CD4-positive, alpha-beta T cell treated with Interleukin-17A for 4 hours (primary cell): ENCODE data around the gene LGMN.

Source experiments
- DNase-seq: peaks from one replicate; pipeline ENCODE4 v3.0.0-alpha.2; 2020; ENCODE audit warnings: mixed read lengths

LGMN gene

DNA sequence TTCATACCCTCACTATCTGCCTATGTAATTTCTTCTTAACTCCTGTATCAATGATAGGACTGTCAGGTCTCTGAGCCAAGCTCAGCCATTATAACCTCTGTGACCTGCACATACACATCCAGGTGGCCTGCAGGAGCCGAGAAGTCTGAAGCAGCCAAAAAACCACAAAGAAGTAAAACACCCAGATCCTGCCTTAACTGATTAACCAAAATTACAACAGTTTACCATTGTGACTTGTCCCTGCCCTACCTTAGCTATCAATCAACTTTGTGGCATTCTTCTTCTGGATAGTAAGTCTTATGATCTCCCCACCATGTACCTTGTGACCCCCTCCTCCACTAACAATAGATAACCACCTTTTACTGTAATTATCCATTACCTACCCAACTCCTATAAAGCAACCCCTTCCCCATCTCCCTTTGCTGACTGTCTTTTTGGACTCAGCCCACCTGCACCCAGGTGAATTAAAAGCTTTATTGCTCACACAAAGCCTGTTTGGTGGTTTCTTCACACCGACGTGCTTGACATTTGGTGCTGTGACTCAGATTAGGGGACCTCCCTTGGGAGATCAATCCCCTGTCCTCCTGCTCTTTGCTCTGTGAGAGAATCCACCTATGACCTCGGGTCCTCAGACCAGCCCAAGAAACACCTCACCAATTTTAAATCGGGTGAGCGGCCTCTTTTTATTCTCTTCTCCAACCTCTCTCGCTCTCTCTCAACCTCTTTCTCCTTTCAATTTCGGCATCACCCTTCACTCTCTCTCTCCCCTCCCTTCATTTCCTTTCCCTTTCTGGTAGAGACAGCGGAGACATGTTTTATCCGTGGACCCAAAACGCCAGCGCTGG is 11.5 kb upstream of the LGMN start:
- no peak for DNase-seq

DNA sequence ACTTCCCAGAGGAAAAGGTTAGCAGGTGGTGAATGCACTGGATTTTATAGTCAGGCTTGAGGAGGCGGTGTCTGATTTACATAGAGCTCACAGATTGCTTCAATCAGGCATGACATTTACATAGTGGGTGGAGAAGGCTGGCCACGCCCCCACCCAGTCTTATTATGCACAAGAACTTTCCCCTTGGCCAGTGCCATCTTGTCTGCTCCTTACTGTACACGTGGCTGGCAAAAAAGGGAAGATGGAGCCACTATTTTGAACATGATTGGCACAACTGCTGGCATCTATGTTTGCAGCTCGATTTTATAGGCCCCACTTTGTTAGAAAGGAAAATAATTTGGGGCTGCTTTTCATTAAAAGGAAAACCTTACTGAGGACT is 10.9 kb upstream of the LGMN start:
- peak; percentile 6 for DNase-seq

DNA sequence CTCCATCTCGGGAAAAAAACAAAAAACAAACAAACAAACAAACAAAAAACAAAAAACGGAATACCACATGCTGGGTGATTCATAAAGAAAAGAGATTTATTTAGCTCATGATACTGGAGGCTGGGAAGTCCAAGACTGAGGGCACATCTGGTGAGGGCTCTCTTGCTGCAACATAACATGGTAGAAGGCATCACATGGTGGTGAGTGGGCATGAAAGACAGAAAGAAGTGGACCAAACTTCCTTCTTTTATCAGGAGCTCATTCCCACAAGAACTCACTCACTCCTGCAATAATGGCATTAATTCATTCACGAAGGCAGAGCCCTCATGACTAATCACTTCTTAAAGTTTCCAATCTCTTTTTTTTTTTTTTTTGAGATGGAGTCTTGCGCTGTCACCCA is 8.0 kb upstream of the LGMN start:
- no peak for DNase-seq

DNA sequence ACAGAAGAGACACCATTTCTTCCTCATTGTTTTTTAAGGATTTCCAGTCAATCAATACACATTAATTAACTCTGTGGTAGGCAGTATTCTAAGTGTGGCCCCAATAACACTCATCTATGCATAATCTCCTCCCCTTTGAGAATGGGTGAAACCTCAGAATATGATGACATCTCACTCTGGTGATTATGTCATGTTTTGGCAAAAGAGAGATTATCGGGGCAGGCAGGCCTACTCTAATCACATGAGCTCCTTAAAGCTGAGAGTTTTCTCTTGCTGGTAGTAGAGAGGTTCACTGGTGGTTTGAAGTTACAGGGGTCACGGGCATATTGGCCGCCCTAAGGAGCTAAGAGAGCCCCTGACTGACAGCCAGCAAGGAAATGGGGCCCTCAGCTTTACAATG is 7.1 kb upstream of the LGMN start:
- no peak for DNase-seq

DNA sequence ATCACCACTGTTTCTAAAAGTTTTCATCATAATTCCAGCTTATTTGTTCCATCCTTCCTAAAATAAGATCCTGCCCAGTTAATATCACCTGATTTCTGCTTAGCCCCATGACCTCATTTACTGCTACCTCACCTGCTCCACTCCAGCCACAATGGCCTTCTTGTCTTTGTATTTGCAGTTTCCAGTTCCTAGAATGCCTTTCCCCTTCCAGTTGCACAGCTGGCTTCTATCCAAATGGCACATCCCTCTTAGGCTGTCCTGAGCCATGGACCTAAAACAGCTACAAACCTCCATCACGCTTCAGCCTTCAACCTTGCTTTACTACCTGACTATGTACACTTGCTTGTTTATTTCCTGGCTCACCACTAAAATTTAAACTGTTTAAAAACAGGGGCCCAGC is 6.5 kb upstream of the LGMN start:
- no peak for DNase-seq

DNA sequence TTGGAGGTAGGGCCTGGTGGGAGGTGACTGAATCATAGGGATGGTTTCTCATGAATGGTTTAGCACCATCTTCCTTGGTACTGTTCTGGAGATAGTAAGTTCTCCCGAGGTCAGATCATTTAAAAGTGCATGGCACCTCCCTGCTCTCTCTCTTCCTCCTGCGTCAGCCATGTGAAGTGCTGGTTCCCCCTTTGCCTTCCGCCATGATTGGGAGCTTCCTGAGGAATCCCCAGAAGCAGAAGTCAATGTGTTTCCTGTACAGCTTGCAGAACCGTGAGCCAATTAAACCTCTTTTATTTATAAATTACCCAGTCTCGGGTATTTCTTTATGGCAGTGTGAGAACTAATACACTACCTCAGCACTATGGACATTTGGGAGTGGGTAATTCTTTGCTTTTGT is 4.8 kb upstream of the LGMN start:
- no peak for DNase-seq

DNA sequence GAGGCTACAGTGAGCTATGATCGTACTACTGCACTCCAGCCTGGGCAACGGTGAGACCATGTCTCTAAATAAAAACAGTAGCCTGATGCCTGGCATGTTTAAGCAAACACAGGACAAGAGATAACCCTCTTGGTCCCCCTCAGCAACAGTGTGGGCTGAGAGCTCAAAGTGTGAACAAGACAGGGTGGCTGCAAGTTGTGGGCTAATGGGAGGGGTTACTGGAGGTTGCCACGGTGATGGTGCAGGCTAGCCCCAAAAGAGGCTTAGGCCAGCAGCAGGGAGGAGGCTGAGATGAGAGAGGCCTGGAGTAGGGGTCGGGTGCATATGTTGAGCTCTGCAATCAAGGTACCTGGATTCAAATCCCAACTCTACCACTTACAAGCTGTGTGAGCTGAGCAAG is 3.4 kb upstream of the LGMN start:
- no peak for DNase-seq

DNA sequence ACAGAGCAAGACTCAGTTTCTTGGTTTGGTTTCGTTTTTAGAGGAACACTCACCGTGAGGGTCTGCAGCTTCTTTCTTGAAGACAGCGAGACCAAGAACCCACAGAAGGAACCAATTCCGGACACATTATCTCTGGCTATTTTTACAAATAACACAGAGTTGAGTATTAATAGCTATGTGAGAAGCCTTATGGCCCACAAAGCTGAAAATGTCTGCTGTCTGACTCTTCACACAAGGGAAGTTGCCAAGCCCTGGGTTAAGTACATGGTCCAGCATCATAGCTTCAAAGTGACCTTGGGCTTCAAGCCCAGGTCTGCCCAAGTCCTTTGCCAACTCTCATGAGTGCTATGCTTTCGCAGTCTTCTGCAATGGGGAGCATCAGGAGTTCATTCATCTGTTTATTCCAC is 2.6 kb upstream of the LGMN start:
- no peak for DNase-seq

DNA sequence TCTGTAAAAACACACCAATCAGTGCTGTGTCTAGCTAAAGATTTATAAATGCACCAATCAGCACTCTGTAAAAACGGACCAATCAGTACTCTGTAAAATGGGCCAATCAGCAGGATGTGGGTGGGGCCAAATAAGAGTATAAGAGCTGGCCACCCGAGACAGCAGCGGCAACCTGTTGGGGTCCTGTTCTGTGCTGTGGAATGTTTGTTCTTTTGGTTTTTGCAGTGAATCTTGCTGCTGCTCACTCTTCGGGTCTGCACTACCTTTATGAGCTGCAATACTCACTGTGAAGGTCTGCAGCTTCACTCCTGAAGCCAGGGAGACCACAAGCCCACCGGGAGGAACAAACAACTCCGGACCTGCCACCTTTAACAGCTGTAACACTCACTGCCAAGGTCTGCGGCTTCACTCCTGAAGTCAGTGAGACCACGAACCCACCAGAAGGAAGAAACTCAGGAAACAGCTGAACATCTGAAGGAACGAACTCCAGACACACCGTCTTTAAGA is 1.8 kb upstream of the LGMN start:
- DNase-seq = peak; percentile 67

DNA sequence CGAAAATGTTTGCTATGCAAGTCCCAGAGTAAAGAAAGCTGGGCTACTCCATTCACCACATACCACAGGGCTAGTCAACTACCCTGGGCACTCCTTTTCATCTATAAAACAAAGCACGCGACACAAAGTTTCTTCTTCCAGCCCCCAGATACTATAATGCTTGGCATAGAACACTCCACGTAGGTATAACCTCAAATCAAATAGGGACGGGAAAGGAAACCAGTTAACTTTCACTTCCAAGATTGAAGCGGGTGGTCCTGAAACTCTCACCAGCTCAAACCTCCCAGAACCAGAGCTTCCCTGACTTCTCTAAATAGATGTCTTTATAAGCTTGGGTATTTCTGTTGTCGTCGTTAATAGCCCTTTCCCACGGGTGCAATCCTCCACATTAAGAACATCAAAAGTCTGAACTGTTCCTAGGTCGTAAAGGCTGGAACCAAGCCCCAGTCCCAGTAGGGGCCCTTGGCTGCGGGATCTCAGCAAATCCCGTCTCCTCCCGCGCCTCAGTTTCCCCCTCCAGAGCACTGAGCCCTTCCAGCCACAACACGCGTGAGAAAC is 647 bp downstream of the LGMN start:
- no peak for DNase-seq

DNA sequence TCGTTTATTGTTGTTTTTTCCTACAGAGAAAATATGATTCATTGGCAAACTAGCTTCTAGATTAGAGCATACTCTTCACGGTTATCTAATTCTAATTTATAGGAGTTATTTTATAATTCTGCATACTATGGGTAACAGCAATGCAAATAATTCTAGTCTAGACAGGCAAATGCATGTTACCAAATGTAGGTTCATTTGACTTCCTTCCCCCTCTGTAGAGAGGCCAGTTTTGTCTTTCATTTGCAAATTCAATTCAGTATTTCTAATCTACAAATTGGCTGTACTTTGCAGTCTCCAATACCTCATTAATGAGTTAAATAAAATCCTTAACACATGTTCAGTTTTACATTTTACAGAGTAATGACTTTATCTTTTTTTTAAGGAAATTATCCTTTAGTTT is 4.2 kb downstream of the LGMN start:
- DNase-seq = no peak

DNA sequence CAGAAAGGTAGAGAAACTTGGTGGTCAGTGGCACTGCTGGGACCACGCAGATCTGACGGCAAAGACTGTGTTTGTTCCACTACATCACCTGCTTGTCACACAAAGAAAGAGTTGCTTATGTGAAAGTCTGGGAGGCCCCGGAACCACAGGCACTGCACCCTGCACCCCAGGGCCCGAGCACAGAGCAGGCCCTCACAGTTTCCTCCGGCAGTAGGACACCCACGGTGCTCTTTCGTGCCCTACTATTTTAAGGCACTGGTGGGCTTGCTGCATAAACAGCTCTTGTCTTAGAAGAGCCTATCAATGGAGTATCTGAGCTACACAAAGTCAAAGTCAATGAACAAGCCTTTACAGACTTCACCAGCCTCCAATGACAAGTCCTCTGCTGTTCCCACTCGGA is 8.0 kb downstream of the LGMN start:
- DNase-seq = no peak

DNA sequence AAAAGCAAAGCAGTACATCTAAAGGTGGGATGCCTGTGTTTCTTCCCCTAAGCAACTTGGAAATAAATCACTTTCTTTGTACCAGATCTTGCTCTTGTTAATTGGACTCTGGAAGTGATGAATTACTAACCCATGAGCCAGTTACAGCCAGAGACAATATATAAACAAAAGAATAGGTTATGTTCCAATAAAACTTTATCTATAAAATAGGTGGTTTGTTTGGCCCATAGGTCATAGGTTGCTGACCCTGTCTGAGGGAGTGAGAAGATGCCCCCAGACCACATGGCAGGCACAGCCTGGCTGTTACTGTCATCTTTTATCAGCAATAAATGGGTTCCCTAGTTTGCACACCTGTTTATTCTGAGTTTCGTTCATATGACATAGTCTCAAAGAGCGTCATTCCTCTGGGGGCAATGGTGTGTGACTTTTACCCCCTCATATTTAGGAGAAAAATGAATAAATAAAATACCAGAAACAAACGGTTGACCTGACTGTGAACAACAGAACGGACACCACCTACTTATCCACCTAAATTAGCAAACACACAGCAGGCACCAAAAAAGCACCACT is 10.7 kb downstream of the LGMN start:
- no peak for DNase-seq

DNA sequence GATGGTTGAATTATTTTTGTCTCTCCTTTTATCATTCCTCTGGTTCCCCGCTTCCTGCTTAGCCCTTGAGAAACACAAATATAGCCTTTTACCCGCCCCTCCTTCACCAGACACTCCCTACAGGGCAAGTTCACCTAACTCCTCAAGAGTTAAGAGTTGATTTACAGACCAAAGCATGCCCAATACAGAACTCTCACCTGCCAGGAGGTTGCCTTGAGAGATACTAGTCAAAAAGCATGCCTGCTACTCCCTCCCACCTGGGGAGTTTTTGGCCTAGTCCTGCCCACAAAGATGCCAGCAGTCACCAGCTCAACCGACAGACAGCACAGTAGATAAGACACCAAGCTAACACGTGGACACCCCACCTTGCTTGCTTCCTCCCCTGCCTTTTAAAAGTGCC is 11.2 kb downstream of the LGMN start:
- DNase-seq = no peak

DNA sequence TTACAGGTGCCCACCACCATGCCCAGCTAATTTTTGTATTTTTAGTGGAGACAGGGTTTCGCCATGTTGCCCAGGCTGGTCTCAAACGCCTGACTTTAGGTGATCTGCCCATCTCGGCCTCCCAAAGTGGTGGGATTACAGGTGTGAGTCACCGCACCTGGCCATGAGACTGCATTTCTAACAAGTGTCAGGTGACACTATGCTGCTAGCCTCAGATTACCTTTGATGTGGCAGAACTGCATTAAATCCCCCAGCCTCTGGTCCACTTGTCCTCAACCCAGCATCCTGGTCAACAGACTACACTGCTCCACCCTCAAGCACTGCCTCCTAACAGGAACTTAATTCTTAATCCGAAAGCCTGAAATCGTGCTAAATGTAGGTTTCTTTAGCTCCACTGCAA is 13.1 kb downstream of the LGMN start:
- no peak for DNase-seq

DNA sequence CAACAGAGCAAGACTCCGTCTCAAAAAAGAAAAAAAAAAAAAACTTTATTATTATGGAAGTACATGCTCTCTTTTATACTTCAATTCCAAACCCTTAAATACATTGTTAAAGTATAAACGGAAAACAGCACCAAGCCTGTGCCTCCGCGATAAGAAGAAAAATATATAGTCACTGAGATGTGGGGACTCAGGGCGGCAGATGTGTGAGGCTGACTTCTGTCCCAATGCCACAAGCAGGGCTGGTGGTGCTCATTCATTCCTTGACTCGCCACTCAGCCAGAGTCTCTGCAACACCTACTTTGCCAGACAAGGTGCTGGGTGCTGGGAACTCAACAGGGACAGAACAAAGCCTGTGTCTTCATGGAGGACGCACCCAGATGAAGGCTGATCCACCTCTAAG is 13.8 kb downstream of the LGMN start:
- no peak for DNase-seq

DNA sequence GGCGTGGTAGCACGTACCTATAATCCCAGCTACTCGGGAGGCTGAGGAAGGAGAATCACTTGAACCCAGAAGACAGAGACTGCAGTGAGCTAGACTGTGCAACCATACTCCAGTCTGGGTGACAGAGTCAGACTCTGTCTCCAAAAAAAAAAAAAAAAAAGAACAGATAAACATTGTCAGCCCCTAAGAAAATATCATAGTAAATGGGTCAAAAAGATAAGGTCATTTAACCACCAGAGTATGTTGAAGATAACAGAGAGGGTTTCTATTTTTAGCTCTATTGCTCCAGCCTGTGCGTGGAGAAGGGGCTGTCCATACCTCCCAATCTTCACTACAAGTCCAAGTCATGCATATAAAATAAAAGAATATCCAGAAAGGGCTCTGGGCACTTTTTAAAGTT is 15.4 kb downstream of the LGMN start:
- DNase-seq = no peak

DNA sequence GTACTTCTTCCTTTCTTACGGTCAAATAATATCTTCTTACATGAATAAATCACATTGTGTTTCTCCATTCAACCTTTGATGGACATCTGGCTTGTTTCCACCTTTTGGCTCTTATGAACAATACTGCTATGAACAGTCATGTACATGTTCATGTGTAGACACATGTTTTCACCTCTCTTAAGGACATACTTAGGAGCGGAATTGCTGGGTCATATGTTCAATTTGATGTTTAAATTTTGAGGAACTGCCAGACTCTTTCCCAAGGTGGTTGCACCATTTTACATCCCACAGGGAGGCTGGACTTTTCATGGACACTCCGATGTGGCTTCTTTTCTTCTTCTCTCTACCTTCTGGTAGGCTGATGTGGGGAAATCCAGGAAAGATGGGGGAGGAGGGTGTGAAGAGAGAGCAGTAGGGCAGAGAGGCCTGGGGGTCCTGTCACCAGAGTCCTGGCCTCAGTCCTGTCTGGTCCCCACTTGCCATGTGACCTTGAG is 16.8 kb downstream of the LGMN start:
- DNase-seq = no peak

DNA sequence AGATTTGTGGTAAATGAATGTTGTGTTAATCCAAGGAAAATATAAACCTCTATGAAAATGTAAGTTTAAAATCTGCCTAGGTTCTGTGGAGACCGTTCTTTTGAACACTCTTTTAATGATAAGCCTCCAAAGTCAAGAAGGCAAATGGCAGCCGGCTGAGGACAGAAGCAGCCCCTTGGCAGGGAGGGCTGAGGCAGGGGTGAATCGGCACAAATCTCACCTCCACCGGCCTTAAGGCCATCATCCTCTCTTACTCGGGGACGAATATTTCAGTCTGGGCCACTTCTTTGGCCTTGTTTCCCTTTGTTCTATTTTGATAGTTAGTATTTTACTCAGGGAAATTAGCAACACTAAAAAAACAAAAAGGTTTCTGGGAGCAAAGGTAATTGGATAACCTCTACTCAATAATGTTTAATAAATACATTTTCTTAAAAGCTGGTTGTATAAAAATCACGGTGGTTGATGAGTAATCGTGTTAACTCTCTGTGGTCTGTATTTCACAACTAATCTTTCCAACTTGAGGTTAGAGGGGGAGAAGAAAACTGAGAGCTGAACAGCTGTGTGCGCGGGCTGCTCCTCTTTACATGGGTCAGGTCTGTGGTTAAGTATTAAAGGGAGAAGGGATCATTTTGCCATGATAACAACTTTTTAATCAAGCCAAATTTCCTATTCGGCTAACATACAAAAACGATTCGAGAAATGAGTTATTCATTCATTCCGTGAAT is 18.6 kb downstream of the LGMN start:
- DNase-seq = no peak

DNA sequence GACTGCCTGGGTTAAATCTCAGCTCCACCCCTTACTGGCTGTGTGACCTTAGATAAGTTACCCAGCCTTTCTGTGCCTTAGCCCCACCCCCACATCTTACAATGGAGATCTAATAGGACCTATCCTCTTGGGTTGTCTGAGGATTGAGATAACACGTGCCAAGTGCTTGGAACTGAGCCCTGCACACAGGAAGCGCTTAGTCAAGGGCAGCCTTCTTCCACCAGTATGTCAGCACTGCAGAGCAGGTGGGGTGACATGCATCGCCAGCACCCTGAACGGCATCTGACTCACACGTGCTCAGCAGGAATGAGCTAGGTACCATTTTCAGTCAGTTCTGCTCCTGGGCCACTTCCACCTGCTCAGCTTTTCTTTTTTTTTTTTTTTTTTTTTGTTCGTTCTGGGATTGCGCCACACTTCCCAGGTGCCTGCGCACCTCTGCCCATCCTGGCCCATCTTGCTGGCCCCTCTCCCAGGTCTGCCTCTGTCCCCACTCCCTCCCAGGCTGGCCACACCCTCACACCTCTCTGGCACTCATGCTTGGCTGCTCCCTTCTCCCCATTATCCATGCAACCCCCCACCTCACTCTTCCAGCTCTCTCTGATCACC is 19.6 kb downstream of the LGMN start:
- peak; percentile 18 for DNase-seq

DNA sequence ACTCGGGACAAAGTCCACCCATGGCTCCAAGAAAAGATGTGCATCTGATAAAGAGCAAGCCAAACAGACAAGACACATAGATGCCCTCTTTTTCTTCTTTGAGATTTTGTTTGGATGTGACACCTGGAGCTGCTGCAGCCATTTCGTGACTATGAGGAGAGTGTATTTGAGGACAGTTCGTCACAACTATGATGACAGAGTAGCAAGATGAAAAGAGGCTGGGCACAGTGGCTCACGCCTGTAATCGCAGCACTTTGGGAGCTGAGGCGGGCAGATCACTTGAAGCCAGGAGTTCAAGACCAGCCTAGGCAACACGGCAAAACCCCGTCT is 21.5 kb downstream of the LGMN start:
- DNase-seq = no peak

DNA sequence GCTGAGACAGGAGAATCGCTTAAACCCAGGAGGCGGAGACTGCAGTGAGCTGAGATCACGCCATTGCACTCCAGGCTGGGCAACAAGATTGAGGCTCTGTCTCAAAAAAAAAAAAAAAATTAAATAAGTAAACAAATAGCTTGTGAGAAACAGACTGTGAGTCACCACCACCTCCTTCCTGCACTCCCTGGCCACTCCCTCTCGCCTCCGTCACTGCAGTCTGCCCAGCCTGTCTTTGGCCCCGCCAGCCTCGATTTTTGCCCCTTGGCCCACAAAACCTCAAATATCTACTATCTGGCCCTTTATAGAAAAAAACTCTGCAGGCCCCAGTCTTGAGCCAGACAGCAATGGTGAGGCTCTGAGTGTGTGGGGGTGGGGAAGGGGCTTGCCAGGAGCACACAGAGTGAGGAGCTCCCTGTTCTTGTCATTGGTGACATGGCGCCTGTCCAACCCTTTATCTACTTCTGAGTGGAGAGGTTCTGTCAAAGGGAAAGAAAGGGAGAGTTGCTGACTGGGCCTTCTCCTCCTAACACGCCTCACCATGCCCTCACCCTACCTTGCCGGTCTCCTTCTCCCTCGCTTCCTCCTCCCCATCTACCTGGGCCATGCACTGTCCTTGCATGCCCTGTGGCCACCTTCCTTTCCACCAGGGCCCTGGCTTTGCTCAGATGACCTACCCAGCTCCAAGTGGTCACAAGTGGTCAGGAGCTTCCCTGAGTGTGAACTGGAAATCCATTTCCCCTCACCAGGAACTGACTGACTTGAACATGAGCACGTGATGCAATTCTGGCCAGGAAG is 22.1 kb downstream of the LGMN start:
- peak; percentile 45 for DNase-seq
